ENCODE measurements around the gene KIF26B.

The KIF26B gene

GRCh38 chr1:245184779-245185178 lies 30.0 kb downstream of the KIF26B start:
- Histone ChIP-seq H4K20me1 (no peaks in the 10 kb centered on the region), H3K9me3 (replicated peaks in 1 of 11) (peaks cover 3 to 8% (median 6%) of the 10 kb centered on the region in 11 experiments; a peak in 19 of 22 replicates), H3K36me3 (no peaks in the 10 kb centered on the region), H3K4me2 (no peak overlapping the region), H3K4me1 (peaks cover 15 to 32% (median 19%) of the 10 kb centered on the region in 10 experiments), H3K9ac (no peak overlapping the region), H3K4me3 (no peak overlapping the region), H3K27me3 (no peaks in the 10 kb centered on the region; a peak in 1 of 22 replicates), H3K27ac (no peak overlapping the region)
- no peak for TF ChIP-seq Cebpa-rat (IDR thresholded peaks at IDR 0.05)

- Histone ChIP-seq H3K9ac (peak overlapping the region in 1 of 11 experiments; percentile 41; a peak in 1 of 22 replicates), H4K20me1 (no peaks in the 10 kb centered on the region), H3K4me2 (peak overlapping the region in 5 of 11 experiments; percentile 28 to 70 (median 59); a peak in 8 of 22 replicates), H3K9me3 (replicated peaks in 1 of 11) (peaks cover 9 to 13% (median 11%) of the 10 kb centered on the region in 11 experiments; a peak in 21 of 22 replicates), H3K36me3 (no peaks in the 10 kb centered on the region), H3K27ac (peak overlapping the region in 5 of 11 experiments; percentile 1 to 65 (median 55); a peak in 9 of 22 replicates), H3K27me3 (no peaks in the 10 kb centered on the region), H3K4me1 (peaks cover 0 to 20% (median 2%) of the 10 kb centered on the region in 10 experiments; a peak in 9 of 20 replicates), H3K4me3 (no peak overlapping the region)
- TF ChIP-seq Cebpa-rat (IDR thresholded peaks at IDR 0.05), result no peak
These were observed 33.6 kb downstream of the KIF26B start for GRCh38 chr1:245188403-245188802.

- peaks cover 0 to 4% (median 0%) of the 10 kb centered on the region in 11 experiments; a peak in 1 of 22 replicates for H3K27me3 ChIP-seq
- H3K9me3 ChIP-seq (replicated peaks in 1 of 11), result 0 out of 22 replicates have a peak, but pooled peaks cover 0 to under 1% (median 0%) of the 10 kb centered on the region in 11 experiments
- no peak overlapping the region for H3K4me2 ChIP-seq
- no peak overlapping the region for H3K9ac ChIP-seq
- peaks cover 4 to 13% (median 9%) of the 10 kb centered on the region in 10 experiments; a peak in 15 of 20 replicates for H3K4me1 ChIP-seq
- no peak overlapping the region for H3K4me3 ChIP-seq
- no peak for TF ChIP-seq Cebpa-rat (IDR thresholded peaks at IDR 0.05)
- H3K27ac ChIP-seq, result no peak overlapping the region
- H3K36me3 ChIP-seq, result no peaks in the 10 kb centered on the region
- H4K20me1 ChIP-seq, result no peaks in the 10 kb centered on the region
These were observed 40.6 kb downstream of the KIF26B start for GRCh38 chr1:245195398-245195797.

GRCh38 chr1:245197121-245197520 lies 42.3 kb downstream of the KIF26B start:
- H4K20me1 ChIP-seq, result no peaks in the 10 kb centered on the region
- no peaks in the 10 kb centered on the region for H3K9me3 ChIP-seq (replicated peaks in 1 of 11)
- TF ChIP-seq Cebpa-rat (IDR thresholded peaks at IDR 0.05), result no peak
- no peak overlapping the region for H3K27ac ChIP-seq
- H3K36me3 ChIP-seq, result no peaks in the 10 kb centered on the region
- H3K4me2 ChIP-seq, result no peak overlapping the region
- H3K27me3 ChIP-seq, result peaks cover 0 to 10% (median 0%) of the 10 kb centered on the region in 11 experiments; a peak in 1 of 22 replicates
- H3K9ac ChIP-seq, result no peak overlapping the region
- H3K4me1 ChIP-seq, result peaks cover 4 to 23% (median 12%) of the 10 kb centered on the region in 10 experiments; a peak in 18 of 20 replicates
- no peak overlapping the region for H3K4me3 ChIP-seq

- no peak for TF ChIP-seq Cebpa-rat (IDR thresholded peaks at IDR 0.05)
- peaks cover 4 to 23% (median 13%) of the 10 kb centered on the region in 10 experiments; a peak in 18 of 20 replicates for H3K4me1 ChIP-seq
- H3K27ac ChIP-seq, result no peak overlapping the region
- H4K20me1 ChIP-seq, result no peaks in the 10 kb centered on the region
- H3K27me3 ChIP-seq, result peaks cover 0 to 10% (median 0%) of the 10 kb centered on the region in 11 experiments; a peak in 1 of 22 replicates
- peak overlapping the region; percentile 1 to 58 (median 36); a peak in 18 of 22 replicates for H3K4me2 ChIP-seq
- H3K4me3 ChIP-seq, result no peak overlapping the region
- no peaks in the 10 kb centered on the region for H3K9me3 ChIP-seq (replicated peaks in 1 of 11)
- no peak overlapping the region; a peak in 1 of 22 replicates for H3K9ac ChIP-seq
- H3K36me3 ChIP-seq, result no peaks in the 10 kb centered on the region
These were observed 43.2 kb downstream of the KIF26B start for GRCh38 chr1:245197911-245198379.

- Histone ChIP-seq H4K20me1 (no peaks in the 10 kb centered on the region), H3K27ac (no peak overlapping the region), H3K36me3 (no peaks in the 10 kb centered on the region), H3K4me1 (peaks cover 4 to 23% (median 13%) of the 10 kb centered on the region in 10 experiments; a peak in 18 of 20 replicates), H3K27me3 (peaks cover 0 to 10% (median 0%) of the 10 kb centered on the region in 11 experiments; a peak in 1 of 22 replicates), H3K4me3 (no peak overlapping the region), H3K9me3 (replicated peaks in 1 of 11) (peaks cover 0 to 8% (median 0%) of the 10 kb centered on the region in 11 experiments; a peak in 2 of 22 replicates), H3K9ac (no peak overlapping the region), H3K4me2 (peak overlapping the region in 4 of 11 experiments; percentile 2 to 41 (median 20); a peak in 3 of 22 replicates)
- no peak for TF ChIP-seq Cebpa-rat (IDR thresholded peaks at IDR 0.05)
These were observed 44.1 kb downstream of the KIF26B start for GRCh38 chr1:245198748-245199516.

GRCh38 chr1:245200146-245200545 lies 45.4 kb downstream of the KIF26B start:
- Histone ChIP-seq H3K4me2 (no peak overlapping the region), H3K9ac (no peak overlapping the region), H3K4me3 (no peak overlapping the region), H3K27ac (no peak overlapping the region), H3K4me1 (peaks cover 4 to 23% (median 13%) of the 10 kb centered on the region in 10 experiments; a peak in 18 of 20 replicates), H3K27me3 (peaks cover 0 to 10% (median 0%) of the 10 kb centered on the region in 11 experiments; a peak in 1 of 22 replicates), H3K9me3 (replicated peaks in 1 of 11) (peaks cover 0 to 20% (median 5%) of the 10 kb centered on the region in 11 experiments; a peak in 11 of 22 replicates), H4K20me1 (no peaks in the 10 kb centered on the region), H3K36me3 (no peaks in the 10 kb centered on the region)
- no peak for TF ChIP-seq Cebpa-rat (IDR thresholded peaks at IDR 0.05)

GRCh38 chr1:245201201-245201600 lies 46.4 kb downstream of the KIF26B start:
- no peak overlapping the region for H3K4me3 ChIP-seq
- peaks cover 4 to 23% (median 13%) of the 10 kb centered on the region in 10 experiments; a peak in 18 of 20 replicates for H3K4me1 ChIP-seq
- H3K9me3 ChIP-seq (replicated peaks in 1 of 11), result peaks cover 5 to 31% (median 14%) of the 10 kb centered on the region in 11 experiments
- no peaks in the 10 kb centered on the region for H4K20me1 ChIP-seq
- no peak for TF ChIP-seq Cebpa-rat (IDR thresholded peaks at IDR 0.05)
- no peak overlapping the region for H3K9ac ChIP-seq
- H3K27ac ChIP-seq, result no peak overlapping the region
- H3K36me3 ChIP-seq, result no peaks in the 10 kb centered on the region
- peaks cover 0 to 10% (median 0%) of the 10 kb centered on the region in 11 experiments; a peak in 1 of 22 replicates for H3K27me3 ChIP-seq
- peak overlapping the region in 5 of 11 experiments; percentile 11 to 46 (median 34); a peak in 4 of 22 replicates for H3K4me2 ChIP-seq

GRCh38 chr1:245201827-245202226 lies 47.0 kb downstream of the KIF26B start:
- H3K9ac ChIP-seq, result no peak overlapping the region
- no peaks in the 10 kb centered on the region for H4K20me1 ChIP-seq
- no peak overlapping the region for H3K27ac ChIP-seq
- H3K4me1 ChIP-seq, result peaks cover 4 to 23% (median 13%) of the 10 kb centered on the region in 10 experiments; a peak in 18 of 20 replicates
- H3K4me2 ChIP-seq, result peak overlapping the region in 5 of 11 experiments; percentile 11 to 46 (median 34); a peak in 4 of 22 replicates
- H3K9me3 ChIP-seq (replicated peaks in 1 of 11), result peaks cover 11 to 37% (median 20%) of the 10 kb centered on the region in 11 experiments
- H3K27me3 ChIP-seq, result peaks cover 0 to 10% (median 0%) of the 10 kb centered on the region in 11 experiments; a peak in 1 of 22 replicates
- no peak for TF ChIP-seq Cebpa-rat (IDR thresholded peaks at IDR 0.05)
- H3K4me3 ChIP-seq, result no peak overlapping the region
- H3K36me3 ChIP-seq, result no peaks in the 10 kb centered on the region
